ENCODE measurements around the gene CCDC8. TPM values are rescaled to one million over a fixed set of nuclear protein-coding genes. Genes with fewer than 3 reads are reported as not detected.

CCDC8 gene
- total and polyA plus RNA-seq, 2 experiments from 2014 or later, result 74.0 to 127 TPM

GRCh38 chr19:46386151-46386550 lies 27.2 kb downstream of the CCDC8 start:
- no peak for TF ChIP-seq CTCF (IDR thresholded peaks at IDR 0.05; ENCODE audit: low read depth, low read length)
- no peak for DNase-seq (ENCODE audit: low read depth in 1 of 2, low spot score in 1 of 2)
- no peaks in the 10 kb centered on the region for H3K9me3 ChIP-seq (ENCODE audit: low read depth)
- H3K27me3 ChIP-seq, result no peaks in the 10 kb centered on the region
- no peak overlapping the region for H3K27ac ChIP-seq
- H3K4me3 ChIP-seq, result no peak overlapping the region
- no peaks in the 10 kb centered on the region for H3K4me1 ChIP-seq (ENCODE audit: low read depth)
- peaks cover 52% of the 10 kb centered on the region for H3K36me3 ChIP-seq

GRCh38 chr19:46385636-46386035 lies 27.7 kb downstream of the CCDC8 start:
- no peak overlapping the region for H3K4me3 ChIP-seq
- H3K36me3 ChIP-seq, result peaks cover 48% of the 10 kb centered on the region
- DNase-seq (ENCODE audit: low read depth in 1 of 2, low spot score in 1 of 2), result no peak
- no peak overlapping the region for H3K27ac ChIP-seq
- H3K9me3 ChIP-seq (ENCODE audit: low read depth), result no peaks in the 10 kb centered on the region
- no peak for TF ChIP-seq CTCF (IDR thresholded peaks at IDR 0.05; ENCODE audit: low read depth, low read length)
- H3K4me1 ChIP-seq (ENCODE audit: low read depth), result no peaks in the 10 kb centered on the region
- no peaks in the 10 kb centered on the region for H3K27me3 ChIP-seq

- Histone ChIP-seq H3K27ac (no peak overlapping the region), H3K4me1 (ENCODE audit: low read depth) (no peaks in the 10 kb centered on the region), H3K36me3 (peaks cover 39% of the 10 kb centered on the region), H3K9me3 (ENCODE audit: low read depth) (no peaks in the 10 kb centered on the region), H3K4me3 (no peak overlapping the region), H3K27me3 (no peaks in the 10 kb centered on the region)
- TF ChIP-seq CTCF (IDR thresholded peaks at IDR 0.05; ENCODE audit: low read depth, low read length), result no peak
- no peak for DNase-seq (ENCODE audit: low read depth in 1 of 2, low spot score in 1 of 2)
Measured at GRCh38 chr19:46384396-46384795, 29.0 kb downstream of the CCDC8 start.

GRCh38 chr19:46383846-46384245 lies 29.5 kb downstream of the CCDC8 start:
- no peak overlapping the region for H3K27ac ChIP-seq
- H3K9me3 ChIP-seq (ENCODE audit: low read depth), result no peaks in the 10 kb centered on the region
- no peaks in the 10 kb centered on the region for H3K4me1 ChIP-seq (ENCODE audit: low read depth)
- peaks cover 37% of the 10 kb centered on the region for H3K36me3 ChIP-seq
- H3K27me3 ChIP-seq, result no peaks in the 10 kb centered on the region
- DNase-seq (ENCODE audit: low read depth in 1 of 2, low spot score in 1 of 2), result no peak
- H3K4me3 ChIP-seq, result no peak overlapping the region
- TF ChIP-seq CTCF (IDR thresholded peaks at IDR 0.05; ENCODE audit: low read depth, low read length), result no peak

- no peak for DNase-seq (ENCODE audit: low read depth in 1 of 2, low spot score in 1 of 2)
- peaks cover 4% of the 10 kb centered on the region for H3K4me1 ChIP-seq (ENCODE audit: low read depth)
- peaks cover 31% of the 10 kb centered on the region for H3K36me3 ChIP-seq
- H3K27ac ChIP-seq, result no peak overlapping the region
- no peak overlapping the region for H3K4me3 ChIP-seq
- no peaks in the 10 kb centered on the region for H3K9me3 ChIP-seq (ENCODE audit: low read depth)
- H3K27me3 ChIP-seq, result no peaks in the 10 kb centered on the region
- TF ChIP-seq CTCF (IDR thresholded peaks at IDR 0.05; ENCODE audit: low read depth, low read length), result no peak
Measured at GRCh38 chr19:46383171-46383815, 30.1 kb downstream of the CCDC8 start.
